A673 (cell line): ENCODE data around the gene STEAP4. TPM values are rescaled to one million over a fixed set of nuclear protein-coding genes. Genes with fewer than 3 reads are reported as not detected.

Experiments used
- BruUV-seq: library from RNA; stranded (reverse); fragments of 400-500 nt; replicated peaks from 2 replicates; lab custom pipeline; 2021; lab: Mats Ljungman, UMichigan
- CTCF ChIA-PET: fragments of 300-600 bp; sonication (Branson Sonifier 250); formaldehyde crosslinking; loops from one replicate; lab custom pipeline; 2022; ENCODE audit warnings: antibody characterized with exemption; lab: Charles Lee
- POLR2A ChIA-PET: fragments of 300-600 bp; sonication (Branson Sonifier 250); formaldehyde crosslinking; loops from one replicate; lab custom pipeline; 2022; ENCODE audit warnings: antibody characterized with exemption; ENCODE audit not compliant: low non-redundant PET; lab: Charles Lee
- DNase-seq: peaks from one replicate; pipeline ENCODE4 v3.0.0-alpha.2; 2015; ENCODE audit warnings: low spot score
- H3K27ac ChIP-seq: fragments of 200-600 bp; sonication (generic); 2 replicates; pipeline ENCODE4 v1.5.1; 2016; ENCODE audit warnings: mixed run types, low read depth, mild to moderate bottlenecking, mixed read lengths, antibody characterized with exemption, low read length; ENCODE audit not compliant: poor library complexity, severe bottlenecking
- H3K27me3 ChIP-seq: fragments of 200-600 bp; sonication (generic); replicated peaks from 2 replicates; pipeline ENCODE4 v1.6.1; 2017; ENCODE audit warnings: mixed run types, low read depth, mild to moderate bottlenecking, mixed read lengths, antibody characterized with exemption, low read length; ENCODE audit not compliant: insufficient read depth, poor library complexity
- H3K36me3 ChIP-seq: fragments of 200-600 bp; sonication (generic); 2 replicates; pipeline ENCODE4 v1.6.1; 2016; ENCODE audit warnings: mixed run types, mild to moderate bottlenecking, mixed read lengths, antibody characterized with exemption, low read length; ENCODE audit not compliant: insufficient read depth, poor library complexity, severe bottlenecking
- H3K4me1 ChIP-seq: fragments of 200-600 bp; sonication (generic); 2 replicates; pipeline ENCODE4 v1.6.1; 2017; ENCODE audit warnings: mixed run types, mild to moderate bottlenecking, mixed read lengths, antibody characterized with exemption, low read length; ENCODE audit not compliant: insufficient read depth, poor library complexity, severe bottlenecking
- H3K4me3 ChIP-seq: fragments of 200-600 bp; sonication (generic); 2 replicates; pipeline ENCODE4 v1.5.1; 2016; ENCODE audit warnings: low read depth, mixed run types, mild to moderate bottlenecking, mixed read lengths, low read length; ENCODE audit not compliant: poor library complexity, severe bottlenecking
- H3K9me3 ChIP-seq: fragments of 200-600 bp; sonication (generic); 2 replicates; pipeline ENCODE4 v1.6.1; 2016; ENCODE audit warnings: mixed run types, low read depth, mild to moderate bottlenecking, mixed read lengths, antibody characterized with exemption, low read length; ENCODE audit not compliant: poor library complexity, severe bottlenecking
- EZH2 ChIP-seq: fragments of 200-600 bp; sonication (generic); IDR thresholded peaks from 2 replicates; pipeline ENCODE4 v1.6.1; 2017; ENCODE audit warnings: borderline replicate concordance, low read depth, mild to moderate bottlenecking, mixed read lengths, antibody characterized with exemption, low read length; ENCODE audit not compliant: poor library complexity, severe bottlenecking
- intact Hi-C: fragments of 100-400 bp; cut with micrococcal nuclease; formaldehyde crosslinking; loops from one replicate; pipeline ENCODE4 v1.10.0; 2022; ENCODE audit not compliant: unreplicated experiment
- total RNA-seq: library from RNA; stranded (reverse); gene quantifications from 2 replicates; pipeline ENCODE4 v1.2.3, GENCODE V29; 2021
- TF ChIP-seq, protein P1 (sequence below): fragments of 300-800, 200-600 bp; sonication (generic); conservative IDR thresholded peaks from 2 replicates; pipeline ENCODE4 v1.5.1; 2017; ENCODE audit warnings: low read depth, mild to moderate bottlenecking, antibody characterized with exemption, low read length, moderate library complexity, mixed read lengths

STEAP4 gene
- total RNA-seq, 1 experiment from 2014 or later: not detected

DNA sequence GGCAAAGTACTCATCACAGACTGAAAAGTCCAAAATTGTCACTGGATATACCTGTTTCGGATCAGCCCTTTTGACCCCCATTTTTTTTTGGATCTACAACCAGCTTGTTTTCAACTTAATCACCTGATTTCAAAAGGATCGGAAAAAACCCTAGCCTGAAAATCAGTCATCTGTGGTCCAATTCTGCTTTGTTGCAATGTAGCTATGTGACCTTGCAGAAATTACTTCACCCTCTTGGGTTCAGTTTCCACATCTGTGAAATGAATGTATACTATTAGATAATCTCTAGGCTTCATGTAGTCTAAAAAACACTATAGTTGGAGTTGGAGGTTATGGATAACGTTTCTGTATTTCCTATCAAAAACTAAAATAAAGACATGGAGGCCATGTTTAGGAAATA is 37.1 kb downstream of the STEAP4 start:
- intact Hi-C loops: no loop called here
- H3K27ac ChIP-seq: no peak overlapping the region
- no peaks in the 10 kb centered on the region for H3K27me3 ChIP-seq
- DNase-seq: no peak
- no peaks in the 10 kb centered on the region for H3K9me3 ChIP-seq
- BruUV-seq: no TSS peak
- TF ChIP-seq, protein P1, sequence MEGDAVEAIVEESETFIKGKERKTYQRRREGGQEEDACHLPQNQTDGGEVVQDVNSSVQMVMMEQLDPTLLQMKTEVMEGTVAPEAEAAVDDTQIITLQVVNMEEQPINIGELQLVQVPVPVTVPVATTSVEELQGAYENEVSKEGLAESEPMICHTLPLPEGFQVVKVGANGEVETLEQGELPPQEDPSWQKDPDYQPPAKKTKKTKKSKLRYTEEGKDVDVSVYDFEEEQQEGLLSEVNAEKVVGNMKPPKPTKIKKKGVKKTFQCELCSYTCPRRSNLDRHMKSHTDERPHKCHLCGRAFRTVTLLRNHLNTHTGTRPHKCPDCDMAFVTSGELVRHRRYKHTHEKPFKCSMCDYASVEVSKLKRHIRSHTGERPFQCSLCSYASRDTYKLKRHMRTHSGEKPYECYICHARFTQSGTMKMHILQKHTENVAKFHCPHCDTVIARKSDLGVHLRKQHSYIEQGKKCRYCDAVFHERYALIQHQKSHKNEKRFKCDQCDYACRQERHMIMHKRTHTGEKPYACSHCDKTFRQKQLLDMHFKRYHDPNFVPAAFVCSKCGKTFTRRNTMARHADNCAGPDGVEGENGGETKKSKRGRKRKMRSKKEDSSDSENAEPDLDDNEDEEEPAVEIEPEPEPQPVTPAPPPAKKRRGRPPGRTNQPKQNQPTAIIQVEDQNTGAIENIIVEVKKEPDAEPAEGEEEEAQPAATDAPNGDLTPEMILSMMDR: no peak
- no peak for TF ChIP-seq EZH2
- H3K4me1 ChIP-seq: no peaks in the 10 kb centered on the region
- H3K36me3 ChIP-seq: no peaks in the 10 kb centered on the region
- ChIA-PET POLR2A (no interaction called here), CTCF (no interaction called here)
- no peak overlapping the region for H3K4me3 ChIP-seq

DNA sequence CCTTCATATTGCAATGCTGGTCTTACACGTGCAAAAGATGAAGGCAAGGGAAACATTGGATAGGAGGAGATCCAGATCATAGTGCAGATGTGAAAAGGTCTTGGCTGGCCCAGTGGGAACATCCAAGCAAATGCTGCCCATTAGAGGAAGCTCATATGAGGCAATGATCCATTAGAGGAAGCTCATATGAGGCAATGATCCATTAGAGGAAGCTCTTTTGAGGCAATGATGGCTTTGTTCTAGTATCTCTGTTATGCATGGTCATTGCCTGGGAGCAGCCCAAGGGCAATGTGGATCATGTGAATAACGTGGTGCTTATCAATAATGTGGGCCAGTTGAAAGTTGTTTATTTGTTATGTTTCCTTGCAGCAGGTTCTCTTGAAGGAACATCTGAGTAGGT is 37.8 kb downstream of the STEAP4 start:
- TF ChIP-seq EZH2: no peak
- TF ChIP-seq, protein P1: no peak
- POLR2A ChIA-PET: no interaction called here
- H3K36me3 ChIP-seq: no peaks in the 10 kb centered on the region
- no peak overlapping the region for H3K4me3 ChIP-seq
- H3K27me3 ChIP-seq: no peaks in the 10 kb centered on the region
- H3K4me1 ChIP-seq: no peaks in the 10 kb centered on the region
- H3K27ac ChIP-seq: no peak overlapping the region
- no peaks in the 10 kb centered on the region for H3K9me3 ChIP-seq
- no peak for DNase-seq
- intact Hi-C loops: no loop called here
- BruUV-seq: no TSS peak
- CTCF ChIA-PET: no interaction called here

DNA sequence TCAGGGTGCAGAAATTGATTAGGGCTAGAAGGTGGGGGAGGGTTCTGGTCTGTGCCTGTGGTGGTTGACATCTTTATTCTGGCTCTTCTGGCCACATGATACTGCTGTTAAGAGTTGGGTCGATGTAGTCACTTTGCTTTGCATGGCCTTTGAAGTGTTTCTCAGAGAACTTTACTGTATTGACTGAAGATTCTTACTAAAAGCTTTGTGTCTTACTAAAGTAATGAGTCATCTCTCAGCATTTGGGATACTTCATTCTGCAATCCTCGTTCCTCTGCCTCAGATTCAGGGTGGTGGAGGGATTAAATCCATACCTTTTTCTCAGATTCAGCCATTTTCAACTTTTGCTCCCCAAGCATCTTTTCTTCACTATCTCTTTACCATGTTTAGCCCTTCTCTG is 38.6 kb downstream of the STEAP4 start:
- TF ChIP-seq, protein P1: no peak
- TF ChIP-seq EZH2: no peak
- intact Hi-C loops: no loop called here
- ChIA-PET POLR2A (no interaction called here), CTCF (no interaction called here)
- Histone ChIP-seq H3K27me3 (no peaks in the 10 kb centered on the region), H3K4me1 (no peaks in the 10 kb centered on the region), H3K36me3 (no peaks in the 10 kb centered on the region), H3K4me3 (no peak overlapping the region), H3K27ac (no peak overlapping the region), H3K9me3 (no peaks in the 10 kb centered on the region)
- no peak for DNase-seq
- BruUV-seq: no TSS peak
